HCT116 (cell line): ENCODE results near the gene HELZ2. TPM values are rescaled to one million over a fixed set of nuclear protein-coding genes. Genes with fewer than 3 reads are reported as not detected.

ENCODE experiments used
- ATAC-seq: fragments of 200-7000 bp; cut with Tn5 transposase; 2 replicates; pipeline ENCODE4 v1.9.1; 2020; ENCODE audit warnings: mild to moderate bottlenecking, moderate library complexity
- BruUV-seq: library from RNA; stranded (reverse); fragments of 400-500 nt; replicated peaks from 2 replicates; lab custom pipeline; 2021; lab: Mats Ljungman, UMichigan
- CTCF ChIA-PET: fragments of 300-600 bp; sonication (Branson Sonifier 250); formaldehyde crosslinking; loops from one replicate; lab custom pipeline; 2021; ENCODE audit warnings: antibody characterized with exemption; lab: Charles Lee
- POLR2A ChIA-PET: fragments of 300-600, 350-600 bp; sonication (Branson Sonifier 250); formaldehyde crosslinking; loops from one replicate; lab custom pipeline; 2021; ENCODE audit warnings: antibody characterized with exemption; lab: Charles Lee
- RAD21 ChIA-PET, 2 experiments: fragments of 300-600 bp; sonication (Branson Sonifier 250); formaldehyde crosslinking; loops; one replicate each; lab custom pipeline; 2023; ENCODE audit warnings: low total read pairs in 2 of 2; ENCODE audit not compliant: uncharacterized antibody in 2 of 2, unreplicated experiment in 2 of 2, low non-redundant PET in 1 of 2; lab: Charles Lee
- DNase-seq: peaks from one replicate; pipeline ENCODE4 v3.0.0-alpha.2; 2010; ENCODE audit warnings: low read depth, low spot score
- H2AFZ ChIP-seq: fragments of 200-600 bp; shearing (Covaris generic), sonication (generic); 2 replicates; pipeline ENCODE4 v1.6.1; 2017; ENCODE audit warnings: low read depth, mixed run types, mixed read lengths, antibody characterized with exemption, low read length; ENCODE audit not compliant: poor library complexity, severe bottlenecking
- H3K27ac ChIP-seq: 2 replicates; pipeline ENCODE4 v1.5.1; 2012; ENCODE audit warnings: low read depth, low read length
- H3K27me3 ChIP-seq: fragments of 200-600 bp; sonication (generic); 2 replicates; pipeline ENCODE4 v1.6.1; 2016; ENCODE audit warnings: mixed run types, low read length, mixed read lengths; ENCODE audit not compliant: insufficient read depth
- H3K36me3 ChIP-seq, 2 experiments: fragments of 200-500 bp in 1 of 2; fragments of 200-600 bp in 1 of 2; sonication (Bioruptor generic) in 1 of 2; sonication (generic) in 1 of 2; 2 replicates each; pipeline versions ENCODE4 v1.5.1 to v1.6.1; 2014 to 2016; ENCODE audit warnings: low read length in 2 of 2, inconsistent platforms in 1 of 2, mixed read lengths in 1 of 2, mixed run types in 1 of 2; ENCODE audit not compliant: insufficient read depth in 2 of 2, control insufficient read depth in 1 of 2
- H3K4me1 ChIP-seq, 2 experiments: fragments of 200-600 bp in 1 of 2; sonication (generic) in 1 of 2; 2 replicates each; pipeline versions ENCODE4 v1.5.1 to v1.6.1; 2012 to 2017; ENCODE audit warnings: low read length in 2 of 2, inconsistent platforms in 1 of 2, mild to moderate bottlenecking in 1 of 2, mixed read lengths in 1 of 2, mixed run types in 1 of 2, moderate library complexity in 1 of 2; ENCODE audit not compliant: insufficient read depth in 2 of 2, control insufficient read depth in 1 of 2
- H3K4me2 ChIP-seq: fragments of 200-600 bp; sonication (generic); 2 replicates; pipeline ENCODE4 v1.6.1; 2017; ENCODE audit warnings: mixed run types, low read length, mixed read lengths
- H3K4me3 ChIP-seq, 2 experiments: fragments of 200-600 bp in 1 of 2; sonication (generic) in 1 of 2; replicated peaks in 1 of 2; 2 replicates each; pipeline ENCODE4 v1.5.1; 2011 to 2016; ENCODE audit warnings: low read length in 2 of 2, control low read depth in 1 of 2, low read depth in 1 of 2, mild to moderate bottlenecking in 1 of 2, mixed read lengths in 1 of 2, mixed run types in 1 of 2
- H3K79me2 ChIP-seq: fragments of 200-600 bp; sonication (generic); 2 replicates; pipeline ENCODE4 v1.6.1; 2017; ENCODE audit warnings: mild to moderate bottlenecking, mixed run types, low read length, moderate library complexity, mixed read lengths; ENCODE audit not compliant: insufficient read depth
- H3K9ac ChIP-seq: fragments of 200-600 bp; sonication (generic); 2 replicates; pipeline ENCODE4 v1.6.1; 2016; ENCODE audit warnings: low read length, mixed read lengths
- H3K9me2 ChIP-seq: fragments of 200-600 bp; sonication (generic), shearing (Covaris generic); 2 replicates; pipeline ENCODE4 v1.6.1; 2017; ENCODE audit warnings: mixed run types, mild to moderate bottlenecking, moderate library complexity; ENCODE audit not compliant: insufficient read depth
- H3K9me3 ChIP-seq, 2 experiments: fragments of 200-500 bp in 1 of 2; fragments of 200-600 bp in 1 of 2; sonication (Bioruptor generic) in 1 of 2; sonication (generic) in 1 of 2; 2 replicates each; pipeline ENCODE4 v1.6.1; 2014 to 2017; ENCODE audit warnings: low read length in 2 of 2, mixed read lengths in 2 of 2, inconsistent platforms in 1 of 2, low read depth in 1 of 2, mild to moderate bottlenecking in 1 of 2, mixed run types in 1 of 2, moderate library complexity in 1 of 2; ENCODE audit not compliant: control insufficient read depth in 1 of 2, insufficient read depth in 1 of 2
- H4K20me1 ChIP-seq: fragments of 200-600 bp; sonication (generic), shearing (Covaris generic); 2 replicates; pipeline ENCODE4 v1.6.1; 2017; ENCODE audit warnings: mixed run types, mild to moderate bottlenecking, moderate library complexity; ENCODE audit not compliant: insufficient read depth
- ELF1 ChIP-seq: IDR thresholded peaks from 2 replicates; pipeline ENCODE4 v1.6.1; 2012; ENCODE audit warnings: low read depth, borderline replicate concordance
- EZH2 ChIP-seq: fragments of 200-600 bp; sonication (generic); IDR thresholded peaks from 2 replicates; pipeline ENCODE4 v1.6.1; 2017; ENCODE audit warnings: antibody characterized with exemption, mixed run types
- EZH2phosphoT487 ChIP-seq: fragments of 200-600 bp; IDR thresholded peaks from 2 replicates; pipeline ENCODE4 v1.6.1; 2018; ENCODE audit warnings: antibody characterized with exemption, borderline replicate concordance
- FOSL1 ChIP-seq: IDR thresholded peaks from 2 replicates; pipeline ENCODE4 v1.6.1; 2012; ENCODE audit warnings: low read depth
- MAX ChIP-seq: IDR thresholded peaks from 2 replicates; pipeline ENCODE4 v1.6.1; 2012
- SIN3A ChIP-seq: IDR thresholded peaks from 2 replicates; pipeline ENCODE4 v1.6.1; 2012; ENCODE audit warnings: low read depth
- SRF ChIP-seq: IDR thresholded peaks from 2 replicates; pipeline ENCODE4 v1.6.1; 2012; ENCODE audit warnings: low read depth
- intact Hi-C: fragments of 100-400 bp; cut with micrococcal nuclease; formaldehyde crosslinking; loops from 2 replicates; pipeline ENCODE4 v1.10.0; 2022
- total RNA-seq: library from RNA; stranded (reverse); gene quantifications from one replicate; pipeline ENCODE4 v1.2.1, GENCODE V29; 2021; ENCODE audit not compliant: unreplicated experiment

The HELZ2 gene
- total RNA-seq, 1 experiment from 2014 or later: 44.0 TPM

GRCh38 chr20:63596423-63596822, 22.4 kb upstream of the HELZ2 start (continued):
- TF ChIP-seq EZH2 (no peak), ELF1 (no peak), SRF (no peak)
- TF ChIP-seq, all 23 proteins: peak for 0

- H3K27me3 ChIP-seq: no peaks in the 10 kb centered on the region
- POLR2A ChIA-PET: no interaction called here
- no peak for ATAC-seq
- H3K9ac ChIP-seq: no peak overlapping the region
- H3K79me2 ChIP-seq: no peaks in the 10 kb centered on the region
- no peaks in the 10 kb centered on the region for H3K9me3 ChIP-seq
- no TSS peak for BruUV-seq
- H3K4me2 ChIP-seq: no peak overlapping the region
- DNase-seq: no peak
- no peak overlapping the region for H2AFZ ChIP-seq
- CTCF ChIA-PET: no interaction called here
- peaks cover 8 to 23% of the 10 kb centered on the region in 2 experiments; a peak in 3 of 4 replicates for H3K4me1 ChIP-seq
- H3K36me3 ChIP-seq: no peaks in the 10 kb centered on the region; a peak in 1 of 4 replicates
- intact Hi-C loops: no loop called here
- H3K9me2 ChIP-seq: no peaks in the 10 kb centered on the region
- TF ChIP-seq SRF (no peak), MAX (no peak), EZH2phosphoT487 (no peak), SIN3A (no peak), ELF1 (no peak)
- TF ChIP-seq, all 23 proteins: peak for 0
- H3K4me3 ChIP-seq: no peak overlapping the region
- RAD21 ChIA-PET: no interaction called here
- H4K20me1 ChIP-seq: no peaks in the 10 kb centered on the region
- H3K27ac ChIP-seq: no peak overlapping the region
Observed at GRCh38 chr20:63595416-63596127, 21.5 kb upstream of the HELZ2 start.

- no peaks in the 10 kb centered on the region for H4K20me1 ChIP-seq
- no peaks in the 10 kb centered on the region for H3K79me2 ChIP-seq
- peak overlapping the region; percentile 15; the same call in 1 of the 2 replicates for H3K4me2 ChIP-seq
- peak; percentile 30; the same call in 1 of the 2 replicates for ATAC-seq
- no peak overlapping the region for H3K4me3 ChIP-seq
- no peaks in the 10 kb centered on the region; a peak in 1 of 4 replicates for H3K36me3 ChIP-seq
- no peaks in the 10 kb centered on the region for H3K27me3 ChIP-seq
- BruUV-seq: no TSS peak
- no peak overlapping the region for H2AFZ ChIP-seq
- peaks cover 0 to 8% of the 10 kb centered on the region in 2 experiments; a peak in 2 of 4 replicates for H3K4me1 ChIP-seq
- CTCF ChIA-PET: no interaction called here
- H3K9ac ChIP-seq: no peak overlapping the region
- no peaks in the 10 kb centered on the region for H3K9me3 ChIP-seq
- DNase-seq: no peak
- TF ChIP-seq FOSL1: no peak
- no peak for TF ChIP-seq SRF
- no peaks in the 10 kb centered on the region for H3K9me2 ChIP-seq
- H3K27ac ChIP-seq: no peak overlapping the region
- intact Hi-C loops: no loop called here
- POLR2A ChIA-PET: no interaction called here
- RAD21 ChIA-PET: no interaction called here
Observed at GRCh38 chr20:63594043-63594561, 20.1 kb upstream of the HELZ2 start.
